ENCODE measurements around the gene OR56B4.

- TF ChIP-seq CTCF (IDR thresholded peaks at IDR 0.05; ENCODE audit: insufficient read depth, low read length, poor library complexity, severe bottlenecking) (no peak), EZH2phosphoT487 (conservative IDR thresholded peaks at IDR 0.05; ENCODE audit: low read length) (no peak)
Observed at GRCh38 chr11:6124245-6124644, 16.8 kb downstream of the OR56B4 start.

All from SU-DHL-6 (cell line).